Posterior cingulate gyrus (tissue), 11 donors: ENCODE data around the gene UBIAD1.
"Not testable (repeated sequence)": the region's sequence is repeated elsewhere in the genome, so short reads cannot be mapped to it uniquely, and the experiment has no call there.

Source experiments
- DNase-seq, 10 donors: peaks; one replicate each; pipeline versions ENCODE4 v3.0.0 to v3.0.0-alpha.2; 2020 to 2021; ENCODE audit warnings: mixed read lengths in 3 of 10
- intact Hi-C: fragments of 100-400 bp; cut with DNase I; formaldehyde crosslinking; loops from one replicate; pipeline ENCODE4 v1.15.1; 2023

Gene UBIAD1

DNA sequence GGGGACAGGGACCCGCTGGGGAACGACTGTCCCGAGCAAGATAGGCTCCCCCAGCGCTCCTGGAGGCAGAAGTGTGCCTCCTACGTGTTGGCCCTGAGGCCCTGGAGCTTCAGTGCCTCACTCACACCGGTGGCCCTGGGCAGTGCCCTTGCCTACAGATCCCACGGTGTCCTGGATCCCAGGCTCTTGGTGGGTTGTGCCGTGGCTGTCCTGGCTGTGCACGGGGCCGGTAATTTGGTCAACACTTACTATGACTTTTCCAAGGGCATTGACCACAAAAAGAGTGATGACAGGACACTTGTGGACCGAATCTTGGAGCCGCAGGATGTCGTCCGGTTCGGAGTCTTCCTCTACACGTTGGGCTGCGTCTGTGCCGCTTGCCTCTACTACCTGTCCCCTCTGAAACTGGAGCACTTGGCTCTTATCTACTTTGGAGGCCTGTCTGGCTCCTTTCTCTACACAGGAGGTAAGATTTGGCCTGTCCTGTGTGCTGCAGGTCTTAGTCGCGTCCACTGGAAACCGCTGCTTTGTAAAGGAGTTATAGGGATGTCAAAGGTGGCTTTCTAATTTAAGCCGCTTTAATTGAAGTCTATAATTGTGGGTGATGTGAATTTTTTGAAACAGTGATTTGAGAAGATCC, 717 bp downstream of the UBIAD1 start:
- peak in 2 of 10 donors; percentile 83 to 86 for DNase-seq
- intact Hi-C loops, result loop anchor here (10.0 kb wide), 1 partner anchor 371 kb away; no protein-coding TSS in a partner anchor

GRCh38 chr1:11279152-11279551, 6.2 kb downstream of the UBIAD1 start:
- DNase-seq, result no peak
- intact Hi-C loops, result loop anchor here (10.0 kb wide), 1 partner anchor 366 kb away; no protein-coding TSS in a partner anchor

DNA sequence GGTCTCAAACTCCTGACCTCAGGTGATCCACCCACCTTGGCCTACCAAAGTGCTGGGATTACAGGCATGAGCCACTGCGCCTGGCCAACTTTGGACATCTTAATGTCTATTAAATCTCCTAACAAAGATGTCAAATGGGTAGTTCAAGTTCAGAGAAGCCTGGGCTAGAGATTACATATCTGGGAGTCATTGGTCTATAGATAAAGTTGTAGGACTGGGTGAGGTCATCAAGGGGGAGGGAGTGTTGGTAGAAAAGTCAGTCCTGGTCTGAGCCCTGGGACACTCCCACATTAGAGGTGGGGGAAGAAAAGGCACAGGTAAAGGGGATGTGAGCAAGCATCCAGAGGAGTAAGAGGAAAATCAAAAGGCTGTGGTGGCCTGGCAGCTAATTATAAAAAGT, 6.6 kb downstream of the UBIAD1 start:
- DNase-seq, result peak in 1 of 10 donors; percentile 13
- intact Hi-C loops, result loop anchor here (10.0 kb wide), 2 partner anchors 195 to 365 kb away; partner anchors contain the start of gene DISP3

DNA sequence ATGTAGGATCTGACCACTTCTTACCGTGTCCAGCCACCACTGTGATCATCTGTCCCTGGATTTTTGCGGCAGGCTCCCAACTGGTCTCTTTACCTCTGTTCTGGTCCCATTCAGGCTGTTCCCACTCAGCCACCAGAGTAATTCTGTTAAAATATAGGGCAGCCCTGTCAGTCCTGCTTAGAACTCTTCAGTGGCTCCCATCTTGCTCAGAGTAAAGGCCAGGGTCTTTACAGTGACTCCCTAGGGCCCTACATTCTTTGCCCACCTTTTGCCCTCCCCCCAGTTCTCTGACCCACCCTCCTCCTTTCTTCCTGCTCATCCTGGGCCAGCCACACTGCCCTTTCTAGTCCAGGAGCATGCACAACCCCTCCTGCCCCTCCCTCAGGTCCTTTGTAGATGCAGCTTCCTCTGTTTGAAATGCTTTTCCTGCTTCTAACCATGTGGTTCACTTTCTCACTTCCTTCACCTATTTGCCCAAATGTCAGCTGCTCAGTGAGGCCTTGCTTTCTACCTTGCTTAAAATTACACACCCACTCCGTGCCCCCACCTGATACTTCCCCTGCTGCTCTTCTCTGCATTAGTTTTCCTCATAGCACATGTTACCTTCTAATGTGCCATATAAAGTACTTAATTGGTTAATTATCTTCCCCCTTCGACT, 7.8 kb downstream of the UBIAD1 start:
- intact Hi-C loops, result loop anchor here (10.0 kb wide), 1 partner anchor 194 kb away; the partner anchor contains the start of gene DISP3
- DNase-seq, result no peak

DNA sequence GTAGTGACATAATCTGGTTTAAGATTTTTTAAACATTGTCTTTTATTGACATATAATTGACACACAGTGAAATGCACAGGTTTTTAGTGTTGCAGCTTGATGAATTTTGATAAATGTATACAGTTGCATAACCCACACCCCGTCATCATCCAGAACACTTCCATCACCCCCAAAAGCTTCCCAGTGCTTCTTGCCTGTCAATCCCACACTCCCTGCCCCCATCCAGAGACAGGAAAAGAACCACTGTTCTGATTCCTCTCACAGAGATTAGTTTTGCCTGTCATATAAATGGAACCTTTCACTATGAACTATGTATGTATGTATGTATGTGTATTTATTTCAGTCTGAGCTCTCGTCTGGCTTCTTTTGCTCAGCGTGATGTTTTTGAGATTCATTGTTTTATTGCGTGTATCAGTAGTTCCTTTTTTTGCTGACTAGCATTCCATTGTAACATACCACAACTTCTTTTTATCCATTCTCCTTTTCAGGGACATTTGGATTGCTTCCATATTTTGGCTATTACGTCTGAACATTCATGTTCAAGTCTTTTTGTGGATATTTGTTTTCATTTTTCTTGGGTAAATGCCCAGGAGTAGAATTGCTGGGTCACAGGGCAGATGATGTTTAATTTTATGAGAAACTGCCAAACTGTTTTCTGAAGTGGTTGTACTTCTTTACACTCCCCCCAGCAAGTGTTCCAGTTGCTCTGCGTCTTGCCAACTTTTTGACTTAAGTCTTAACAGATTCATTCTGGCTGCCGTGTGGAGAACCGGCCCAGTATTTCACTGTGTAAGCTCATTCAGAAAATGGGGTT, 8.7 kb downstream of the UBIAD1 start:
- DNase-seq, result no peak
- intact Hi-C loops, result loop anchor here (10.0 kb wide), 1 partner anchor 193 kb away; the partner anchor contains the start of gene DISP3

DNA sequence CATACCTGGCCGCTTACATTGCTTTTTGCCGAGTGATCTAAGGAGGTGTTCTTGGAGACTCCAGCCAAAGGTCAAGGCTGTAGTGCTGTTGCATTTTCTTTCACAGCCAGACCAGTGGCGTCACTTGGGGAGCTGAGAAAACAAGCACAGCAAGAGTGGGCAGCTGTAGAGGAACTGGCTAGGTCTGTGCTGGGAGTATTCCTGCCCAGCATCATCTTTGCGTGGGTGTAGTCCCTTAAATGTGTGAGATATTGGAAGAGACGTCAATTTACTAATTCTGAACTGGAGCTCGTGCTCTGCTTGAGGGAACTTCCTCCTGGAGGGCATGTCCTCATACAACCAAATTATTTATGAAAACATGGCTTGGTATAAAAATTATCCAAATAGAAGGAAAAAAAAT, 10.2 kb downstream of the UBIAD1 start:
- intact Hi-C loops, result loop anchor here (10.0 kb wide), 1 partner anchor 192 kb away; the partner anchor contains the start of gene DISP3
- DNase-seq, result no peak

DNA sequence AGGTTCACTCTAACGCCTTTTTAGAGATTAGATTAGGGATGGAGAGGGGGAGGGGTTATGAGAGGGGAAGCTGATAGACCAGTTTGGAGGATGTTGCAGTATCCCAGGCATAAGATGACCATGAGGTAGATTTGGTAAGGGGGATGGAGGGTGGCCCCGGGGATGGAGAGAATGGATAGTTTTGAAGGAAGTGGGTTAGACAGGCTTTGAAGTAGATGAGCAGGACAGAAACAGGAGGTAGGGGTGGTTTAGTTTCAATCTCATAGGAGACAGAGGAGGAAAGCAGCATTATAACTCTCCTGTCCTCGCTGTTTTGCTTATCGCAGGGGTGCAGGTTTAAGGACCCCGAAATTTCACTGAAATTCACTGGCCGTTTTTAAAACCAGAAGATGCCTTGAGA, 11.8 kb downstream of the UBIAD1 start:
- intact Hi-C loops, result loop anchor here (10.0 kb wide), 1 partner anchor 190 kb away; the partner anchor contains the start of gene DISP3
- DNase-seq, result no peak

DNA sequence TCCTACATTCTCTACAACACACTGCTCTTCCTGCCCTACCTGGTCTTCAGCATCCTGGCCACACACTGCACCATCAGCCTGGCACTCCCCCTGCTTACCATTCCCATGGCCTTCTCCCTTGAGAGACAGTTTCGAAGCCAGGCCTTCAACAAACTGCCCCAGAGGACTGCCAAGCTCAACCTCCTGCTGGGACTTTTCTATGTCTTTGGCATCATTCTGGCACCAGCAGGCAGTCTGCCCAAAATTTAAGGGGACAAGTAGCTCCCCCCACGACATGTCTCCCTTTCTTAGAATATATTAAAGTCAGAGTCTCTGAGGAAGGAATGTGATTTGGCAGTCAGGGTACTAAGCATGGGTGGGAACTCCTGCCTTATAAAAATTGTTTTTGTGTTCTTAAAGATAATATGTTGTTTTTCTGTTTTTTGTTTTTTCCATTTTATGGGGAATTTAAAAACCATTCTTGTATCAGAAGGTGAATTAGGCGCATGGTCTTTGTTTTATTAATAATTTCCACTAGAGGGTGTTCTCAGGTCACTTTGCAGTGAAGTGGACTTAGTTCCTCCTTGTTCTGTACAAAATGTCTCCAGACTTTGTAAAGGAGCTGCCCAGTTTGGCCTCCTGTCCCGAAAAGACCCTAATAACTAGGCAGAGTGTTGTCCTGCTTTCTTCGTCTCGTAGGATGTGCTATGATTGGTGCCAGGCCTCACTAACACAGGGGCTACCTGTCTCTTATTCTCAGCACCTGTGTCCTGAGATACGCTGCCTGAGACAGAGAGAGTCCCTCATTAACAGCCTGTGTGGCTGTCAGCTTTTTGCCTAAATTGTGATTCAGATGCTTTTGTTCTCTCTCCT, 13.1 kb downstream of the UBIAD1 start:
- intact Hi-C loops, result loop anchor here (10.0 kb wide), 1 partner anchor 189 kb away; the partner anchor contains the start of gene DISP3
- peak in 1 of 10 donors; percentile 14 for DNase-seq

DNA sequence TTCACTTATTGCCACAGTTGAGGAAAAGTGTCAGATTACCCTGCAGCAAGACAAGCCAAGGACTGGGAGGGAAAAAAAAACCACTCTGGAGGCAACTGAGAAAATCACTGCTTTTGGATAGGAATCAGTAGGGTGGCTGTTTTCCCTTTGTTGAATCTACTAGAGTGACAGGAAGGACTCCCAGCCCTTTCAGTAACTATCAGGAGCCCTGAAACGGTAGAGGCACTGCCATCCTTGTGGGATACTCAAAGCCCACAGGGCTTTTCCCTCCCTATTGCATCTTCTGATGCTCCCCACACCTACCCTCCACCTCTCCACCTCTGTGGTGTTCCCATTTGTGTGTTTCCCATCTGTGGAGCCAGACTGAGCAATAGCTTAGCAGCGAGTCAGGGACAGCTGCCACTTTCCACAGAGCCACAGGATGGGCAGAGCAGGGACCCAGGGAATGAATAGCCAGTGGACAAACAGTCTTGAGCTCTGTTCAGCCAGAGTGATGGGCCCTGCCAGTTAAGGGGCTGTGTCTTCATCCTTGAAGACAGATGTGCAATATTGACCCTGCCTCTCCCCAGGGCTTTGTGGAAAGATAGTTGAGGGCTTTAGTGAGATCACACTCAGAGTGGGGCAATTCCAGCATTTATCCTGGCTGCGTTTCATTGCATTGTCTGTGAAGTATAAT, 13.9 kb downstream of the UBIAD1 start:
- intact Hi-C loops, result loop anchor here (10.0 kb wide), 1 partner anchor 188 kb away; the partner anchor contains the start of gene DISP3
- DNase-seq, result no peak

- DNase-seq, result no peak
- intact Hi-C loops, result loop anchor here (10.0 kb wide), 1 partner anchor 186 kb away; the partner anchor contains the start of gene DISP3
These were observed 16.1 kb downstream of the UBIAD1 start for GRCh38 chr1:11289064-11289463.

DNA sequence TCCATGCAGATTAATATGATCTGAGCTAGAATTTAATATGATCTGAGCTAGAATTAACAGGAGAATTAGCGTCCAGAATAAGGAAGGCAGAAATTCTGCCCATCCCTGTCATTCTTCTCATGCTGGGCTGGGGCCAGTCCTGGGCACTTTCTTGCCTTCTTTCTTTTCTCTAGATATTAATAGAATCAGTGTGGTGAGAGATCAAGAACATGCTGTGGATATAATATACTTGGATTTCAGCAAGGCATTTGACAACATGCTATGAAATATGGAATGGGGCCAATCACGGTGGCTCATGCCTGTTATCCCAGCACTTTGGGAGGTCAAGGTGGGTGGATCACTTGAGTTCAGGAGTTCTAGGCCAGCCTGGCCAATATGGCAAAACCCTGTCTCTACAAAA, 18.1 kb downstream of the UBIAD1 start:
- intact Hi-C loops, result no loop called here
- DNase-seq, result no peak

DNA sequence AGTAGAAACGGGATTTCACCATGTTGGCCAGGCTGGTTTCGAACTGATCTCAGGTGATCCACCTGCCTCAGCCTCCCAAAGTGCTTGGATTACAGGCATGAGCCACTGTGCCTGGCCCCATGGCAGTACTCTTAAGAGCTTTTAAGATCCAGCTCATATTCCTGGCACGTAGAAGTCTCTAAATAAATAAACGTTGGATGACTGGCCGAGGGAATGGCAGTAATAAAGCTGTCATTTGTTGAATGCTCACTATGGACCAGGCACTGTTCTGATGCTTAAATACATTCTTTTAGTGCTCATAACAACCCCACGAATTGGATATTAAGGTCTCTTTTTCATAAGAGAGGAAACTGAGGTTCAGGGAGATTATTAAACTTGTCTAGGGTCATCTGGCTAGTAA, 20.9 kb downstream of the UBIAD1 start:
- intact Hi-C loops, result no loop called here
- no peak for DNase-seq

- intact Hi-C loops, result no loop called here
- DNase-seq, result peak in 1 of 10 donors; percentile 23
These were observed 22.0 kb downstream of the UBIAD1 start for GRCh38 chr1:11294951-11295350.

GRCh38 chr1:11295905-11296304, 22.9 kb downstream of the UBIAD1 start:
- intact Hi-C loops, result no loop called here
- no peak for DNase-seq

DNA sequence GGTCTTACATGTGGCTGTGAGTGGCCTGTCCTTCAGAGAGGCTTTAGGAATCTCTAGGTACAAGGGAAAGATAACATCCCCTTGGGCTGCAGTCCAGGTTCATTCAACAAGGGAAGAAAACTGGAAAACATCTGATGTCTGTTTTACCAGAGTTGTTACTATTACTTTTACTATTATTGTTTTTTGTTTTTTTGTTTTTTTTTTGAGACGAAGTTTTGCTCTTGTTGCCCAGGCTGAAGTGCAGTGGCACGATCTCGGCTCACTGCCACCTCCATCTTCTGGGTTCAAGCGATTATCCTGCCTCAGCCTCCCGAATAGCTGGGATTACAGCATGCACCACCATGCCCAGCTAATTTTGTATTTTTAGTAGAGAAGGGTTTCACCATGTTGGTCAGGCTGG, 24.8 kb downstream of the UBIAD1 start:
- DNase-seq, intact Hi-C loops: not testable (repeated sequence)

GRCh38 chr1:11298390-11299224, 25.6 kb downstream of the UBIAD1 start:
- intact Hi-C loops, result no loop called here
- no peak for DNase-seq

DNA sequence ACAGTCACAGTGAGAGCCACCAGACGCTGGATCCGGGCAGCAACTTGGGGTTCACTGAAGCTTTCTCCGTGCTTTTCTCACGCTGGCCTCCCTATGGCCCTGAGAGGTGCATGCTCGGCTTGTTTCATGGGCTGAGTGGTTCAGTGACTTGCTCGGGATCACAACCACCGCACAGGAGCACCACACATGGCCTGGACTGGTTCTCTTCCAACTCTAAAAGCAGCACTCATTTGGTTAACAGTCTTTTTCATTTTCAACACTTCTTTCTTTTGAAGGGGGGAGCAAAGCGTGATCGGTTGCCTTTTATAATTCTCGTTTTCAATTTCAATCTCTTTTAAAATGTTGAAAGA, 26.2 kb downstream of the UBIAD1 start:
- intact Hi-C loops, result no loop called here
- DNase-seq, result no peak

DNA sequence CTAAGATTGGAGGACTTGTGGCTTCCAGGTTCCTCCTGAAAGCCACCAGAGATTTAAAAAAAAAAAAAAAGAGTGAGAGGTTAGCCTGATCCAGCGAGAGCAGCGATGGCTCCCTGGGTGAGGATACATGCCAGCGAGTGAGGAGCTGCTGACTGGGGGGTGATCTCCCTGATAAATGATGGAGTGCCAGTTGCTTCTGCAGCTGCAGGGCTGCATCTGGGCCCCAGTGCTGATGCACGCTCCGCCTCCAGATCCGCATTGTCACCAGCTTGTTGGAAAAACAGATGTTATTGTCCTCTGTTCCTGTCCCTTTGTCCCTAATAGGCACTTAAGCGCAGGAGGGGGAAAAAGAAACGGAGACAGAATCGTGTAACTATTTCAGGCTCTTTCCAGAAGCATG, 28.6 kb downstream of the UBIAD1 start:
- peak; percentile 41 to 96 (median 73) for DNase-seq
- intact Hi-C loops, result no loop called here
